ENCODE results near the gene LRP3.
"Not testable (repeated sequence)": the region's sequence is repeated elsewhere in the genome, so short reads cannot be mapped to it uniquely, and the experiment has no call there.

LRP3 gene

DNA sequence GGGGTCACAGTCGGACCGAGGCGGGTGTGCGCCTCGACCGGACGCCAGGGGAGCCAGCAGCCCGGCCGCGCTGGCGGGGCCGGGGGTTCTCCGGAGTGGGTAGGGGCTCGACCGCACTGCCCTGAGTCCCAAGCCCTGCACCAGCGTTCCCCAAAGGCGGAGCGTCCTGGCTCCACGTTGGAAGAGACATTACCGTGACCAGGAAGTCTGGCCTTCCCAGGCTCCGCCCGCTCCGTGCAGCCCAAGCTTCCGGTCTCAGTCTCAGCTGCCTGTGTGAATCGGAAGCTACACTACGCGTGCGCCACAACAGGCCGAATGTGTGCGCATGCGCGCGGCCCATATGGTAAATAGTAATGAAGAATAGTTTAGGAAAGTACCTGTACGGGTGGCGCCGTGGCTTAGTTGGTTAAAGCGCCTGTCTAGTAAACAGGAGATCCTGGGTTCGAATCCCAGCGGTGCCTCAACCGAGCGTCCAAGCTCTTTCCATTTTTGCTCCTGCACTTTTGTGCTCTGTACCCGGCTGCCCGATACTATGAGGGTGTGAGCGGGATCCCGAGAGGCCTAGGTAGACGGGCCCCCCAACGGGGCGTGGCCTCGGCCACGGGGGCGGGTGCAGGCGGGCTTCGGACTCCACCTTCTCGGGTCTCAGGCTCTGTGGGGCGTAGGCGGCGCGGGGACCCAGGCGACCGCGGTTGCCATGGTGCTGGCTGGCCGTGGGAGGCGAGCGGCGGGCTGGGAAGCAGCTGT lies 17.3 kb upstream of the LRP3 start:
- H3K4me3 ChIP-seq (ENCODE audit: low read depth, low read length) = peak overlapping the region; percentile 96
- peak overlapping the region; percentile 94 for H3K9ac ChIP-seq (ENCODE audit: low read depth, low read length)
- H3K4me1 ChIP-seq (ENCODE audit: control insufficient read depth, insufficient read depth, low read length) = peaks cover 2% of the 10 kb centered on the region
- H3K27me3 ChIP-seq (ENCODE audit: control insufficient read depth, insufficient read depth, low read length) = peaks cover 5% of the 10 kb centered on the region
- H3K36me3 ChIP-seq (ENCODE audit: control insufficient read depth, insufficient read depth, low read length) = no peaks in the 10 kb centered on the region
- H3K9me3 ChIP-seq (ENCODE audit: control insufficient read depth, insufficient read depth, low read length) = no peaks in the 10 kb centered on the region

DNA sequence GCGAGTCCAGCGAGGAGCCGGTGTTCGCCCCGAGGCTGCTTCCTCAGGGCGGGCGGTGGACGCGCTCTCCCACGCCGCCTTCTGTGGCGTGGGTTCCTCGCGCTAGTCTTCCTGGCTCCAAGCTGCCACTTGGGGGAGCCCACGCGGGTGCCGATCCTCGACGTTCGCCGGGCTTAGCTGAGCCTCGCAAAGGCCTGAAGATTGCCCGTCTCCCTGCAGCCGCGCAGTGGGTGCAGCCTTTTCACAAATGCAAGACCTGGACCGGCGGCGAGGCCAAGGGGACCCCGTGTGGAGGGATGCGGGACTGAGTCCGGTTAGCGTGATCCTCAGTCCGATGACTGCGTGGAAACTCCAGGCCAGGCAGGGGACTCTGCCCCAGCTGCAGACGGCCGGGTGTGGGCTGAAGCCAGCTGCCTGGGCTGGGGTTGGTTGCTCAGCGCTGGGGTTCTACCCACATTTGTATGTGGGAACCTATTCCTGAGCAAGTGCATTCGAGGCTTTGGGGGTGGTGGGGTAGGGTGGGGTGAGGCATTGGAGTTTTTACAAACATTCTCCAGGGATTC lies 16.6 kb upstream of the LRP3 start:
- Histone ChIP-seq H3K9ac (ENCODE audit: low read depth, low read length) (peak overlapping the region; percentile 37), H3K4me1 (ENCODE audit: control insufficient read depth, insufficient read depth, low read length) (peaks cover 2% of the 10 kb centered on the region), H3K4me3 (ENCODE audit: low read depth, low read length) (peak overlapping the region; percentile 96), H3K9me3 (ENCODE audit: control insufficient read depth, insufficient read depth, low read length) (no peaks in the 10 kb centered on the region), H3K27me3 (ENCODE audit: control insufficient read depth, insufficient read depth, low read length) (peaks cover 5% of the 10 kb centered on the region), H3K36me3 (ENCODE audit: control insufficient read depth, insufficient read depth, low read length) (no peaks in the 10 kb centered on the region)

DNA sequence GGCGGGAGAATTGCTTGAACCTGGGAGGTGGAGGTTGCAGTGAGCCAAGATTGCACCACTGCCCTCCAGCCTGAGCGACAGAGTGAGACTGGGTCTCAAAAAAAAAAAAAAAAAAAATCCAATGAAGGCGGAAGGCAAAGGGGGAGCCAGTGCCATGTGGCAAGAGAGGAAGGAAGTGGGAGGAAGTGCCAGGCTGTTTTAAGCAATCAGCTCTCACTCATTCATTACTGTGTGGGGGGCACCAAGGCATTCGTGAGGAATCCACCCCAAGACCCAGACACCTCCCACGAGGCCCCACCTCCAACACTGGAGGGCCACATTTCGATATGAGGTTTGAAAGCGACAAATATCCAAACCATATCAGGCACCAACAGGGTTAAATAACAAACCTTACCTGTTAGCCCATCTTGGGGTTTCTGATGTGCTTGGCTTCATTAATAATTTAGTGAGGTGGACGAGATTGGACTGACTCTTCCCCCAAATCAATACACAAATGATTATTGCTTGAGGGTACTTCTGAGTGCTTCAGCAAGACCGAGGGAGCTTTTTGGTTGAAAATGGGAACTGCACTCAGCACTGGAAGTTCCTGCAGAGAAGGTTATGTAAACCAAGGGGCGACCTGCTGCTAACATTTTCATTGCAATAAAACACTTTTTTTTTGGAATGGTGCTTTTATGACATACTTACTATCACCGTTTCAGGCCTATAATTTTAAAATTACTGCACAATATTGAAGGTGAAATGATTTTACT lies 7.5 kb upstream of the LRP3 start:
- H3K27me3 ChIP-seq (ENCODE audit: control insufficient read depth, insufficient read depth, low read length) = no peaks in the 10 kb centered on the region
- H3K4me1 ChIP-seq (ENCODE audit: control insufficient read depth, insufficient read depth, low read length) = peaks cover 3% of the 10 kb centered on the region
- no peaks in the 10 kb centered on the region for H3K36me3 ChIP-seq (ENCODE audit: control insufficient read depth, insufficient read depth, low read length)
- no peaks in the 10 kb centered on the region for H3K9me3 ChIP-seq (ENCODE audit: control insufficient read depth, insufficient read depth, low read length)
- no peak overlapping the region for H3K4me3 ChIP-seq (ENCODE audit: low read depth, low read length)
- H3K9ac ChIP-seq (ENCODE audit: low read depth, low read length) = no peak overlapping the region

DNA sequence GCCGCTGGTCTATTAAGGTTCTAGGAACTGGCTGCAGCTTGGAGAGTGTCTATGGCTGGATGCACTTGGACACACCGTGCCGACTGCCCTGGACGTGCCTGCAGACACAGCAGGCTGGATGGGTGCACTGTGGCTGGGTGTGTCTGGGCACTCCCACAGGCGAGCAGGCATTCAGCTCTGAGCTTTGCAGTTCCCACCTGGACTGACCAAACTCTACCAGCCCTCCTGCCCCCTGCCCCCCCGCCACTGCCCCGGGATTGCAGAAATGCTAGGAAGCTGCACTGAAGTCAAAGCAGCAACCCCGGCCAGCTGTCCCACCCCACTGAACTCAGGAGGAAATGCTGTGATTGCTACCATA lies 7.0 kb upstream of the LRP3 start:
- no peaks in the 10 kb centered on the region for H3K9me3 ChIP-seq (ENCODE audit: control insufficient read depth, insufficient read depth, low read length)
- H3K36me3 ChIP-seq (ENCODE audit: control insufficient read depth, insufficient read depth, low read length) = no peaks in the 10 kb centered on the region
- no peak overlapping the region for H3K4me3 ChIP-seq (ENCODE audit: low read depth, low read length)
- no peak overlapping the region for H3K9ac ChIP-seq (ENCODE audit: low read depth, low read length)
- peaks cover 1% of the 10 kb centered on the region for H3K27me3 ChIP-seq (ENCODE audit: control insufficient read depth, insufficient read depth, low read length)
- H3K4me1 ChIP-seq (ENCODE audit: control insufficient read depth, insufficient read depth, low read length) = peaks cover 3% of the 10 kb centered on the region

- Histone ChIP-seq H3K4me1 (ENCODE audit: control insufficient read depth, insufficient read depth, low read length) (no peaks in the 10 kb centered on the region), H3K9ac (ENCODE audit: low read depth, low read length) (no peak overlapping the region), H3K9me3 (ENCODE audit: control insufficient read depth, insufficient read depth, low read length) (no peaks in the 10 kb centered on the region), H3K36me3 (ENCODE audit: control insufficient read depth, insufficient read depth, low read length) (no peaks in the 10 kb centered on the region), H3K4me3 (ENCODE audit: low read depth, low read length) (no peak overlapping the region), H3K27me3 (ENCODE audit: control insufficient read depth, insufficient read depth, low read length) (peaks cover 17% of the 10 kb centered on the region)
Observed at GRCh38 chr19:33189453-33189852, 4.7 kb upstream of the LRP3 start.

GRCh38 chr19:33191092-33191491 lies 3.0 kb upstream of the LRP3 start:
- not testable (repeated sequence) for H3K36me3 ChIP-seq (ENCODE audit: control insufficient read depth, insufficient read depth, low read length); H3K9ac ChIP-seq (ENCODE audit: low read depth, low read length); H3K4me1 ChIP-seq (ENCODE audit: control insufficient read depth, insufficient read depth, low read length); H3K4me3 ChIP-seq (ENCODE audit: low read depth, low read length); H3K9me3 ChIP-seq (ENCODE audit: control insufficient read depth, insufficient read depth, low read length)
- H3K27me3 ChIP-seq (ENCODE audit: control insufficient read depth, insufficient read depth, low read length) = peaks cover 17% of the 10 kb centered on the region

DNA sequence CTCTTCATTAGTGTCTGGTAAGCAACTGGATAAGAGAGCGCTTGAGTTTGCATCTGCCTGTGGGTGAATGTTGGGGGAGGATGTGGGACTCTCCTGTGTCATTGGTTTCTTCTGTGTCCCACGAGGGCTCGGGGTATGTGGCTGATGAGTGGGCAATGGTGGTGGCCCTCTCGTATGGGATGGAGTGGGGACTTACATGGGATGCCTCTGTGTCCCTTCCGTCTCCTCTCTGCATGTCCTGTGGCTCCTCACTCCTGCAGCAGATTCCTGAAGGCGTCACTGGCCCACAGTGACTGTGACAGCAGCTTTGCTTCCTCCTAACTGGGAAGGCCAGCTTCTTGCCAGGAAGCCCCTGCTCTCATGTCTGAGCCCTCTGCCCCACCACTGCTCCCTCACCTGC lies 2.6 kb upstream of the LRP3 start:
- no peaks in the 10 kb centered on the region for H3K9me3 ChIP-seq (ENCODE audit: control insufficient read depth, insufficient read depth, low read length)
- H3K9ac ChIP-seq (ENCODE audit: low read depth, low read length) = no peak overlapping the region
- no peaks in the 10 kb centered on the region for H3K36me3 ChIP-seq (ENCODE audit: control insufficient read depth, insufficient read depth, low read length)
- no peaks in the 10 kb centered on the region for H3K4me1 ChIP-seq (ENCODE audit: control insufficient read depth, insufficient read depth, low read length)
- H3K27me3 ChIP-seq (ENCODE audit: control insufficient read depth, insufficient read depth, low read length) = peaks cover 17% of the 10 kb centered on the region
- H3K4me3 ChIP-seq (ENCODE audit: low read depth, low read length) = no peak overlapping the region

GRCh38 chr19:33192010-33192409 lies 2.1 kb upstream of the LRP3 start:
- Histone ChIP-seq H3K36me3 (ENCODE audit: control insufficient read depth, insufficient read depth, low read length) (no peaks in the 10 kb centered on the region), H3K27me3 (ENCODE audit: control insufficient read depth, insufficient read depth, low read length) (peaks cover 17% of the 10 kb centered on the region), H3K9ac (ENCODE audit: low read depth, low read length) (no peak overlapping the region)

GRCh38 chr19:33193269-33193864 lies 763 bp upstream of the LRP3 start:
- H3K9ac ChIP-seq (ENCODE audit: low read depth, low read length) = no peak overlapping the region

More at GRCh38 chr19:33192010-33192409, 2.1 kb upstream of the LRP3 start:
- no peaks in the 10 kb centered on the region for H3K4me1 ChIP-seq (ENCODE audit: control insufficient read depth, insufficient read depth, low read length)
- H3K9me3 ChIP-seq (ENCODE audit: control insufficient read depth, insufficient read depth, low read length) = no peaks in the 10 kb centered on the region
- no peak overlapping the region for H3K4me3 ChIP-seq (ENCODE audit: low read depth, low read length)

DNA sequence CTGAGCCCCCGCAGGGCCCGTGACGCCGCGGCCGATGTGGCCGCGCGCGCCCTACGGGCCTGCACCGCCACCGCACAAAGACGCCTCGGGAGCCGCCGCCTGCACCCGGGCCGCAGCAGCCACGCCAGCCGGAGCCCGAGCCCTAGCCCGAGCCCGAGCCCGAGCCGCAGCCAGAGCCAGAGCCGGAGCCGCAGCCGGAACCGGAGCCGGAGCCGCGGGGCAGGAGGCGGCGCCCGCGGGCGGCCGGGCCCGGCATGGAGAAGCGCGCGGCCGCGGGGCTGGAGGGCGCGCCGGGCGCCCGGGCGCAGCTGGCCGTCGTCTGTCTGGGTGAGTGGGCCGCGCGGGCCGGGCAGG lies 379 bp downstream of the LRP3 start:
- H3K9me3 ChIP-seq (ENCODE audit: control insufficient read depth, insufficient read depth, low read length) = no peaks in the 10 kb centered on the region
- peak overlapping the region; percentile 33 for H3K4me3 ChIP-seq (ENCODE audit: low read depth, low read length)
- peaks cover 17% of the 10 kb centered on the region for H3K27me3 ChIP-seq (ENCODE audit: control insufficient read depth, insufficient read depth, low read length)
- no peak overlapping the region for H3K9ac ChIP-seq (ENCODE audit: low read depth, low read length)
- no peaks in the 10 kb centered on the region for H3K36me3 ChIP-seq (ENCODE audit: control insufficient read depth, insufficient read depth, low read length)
- H3K4me1 ChIP-seq (ENCODE audit: control insufficient read depth, insufficient read depth, low read length) = no peaks in the 10 kb centered on the region

More at GRCh38 chr19:33193269-33193864, 763 bp upstream of the LRP3 start:
- Histone ChIP-seq H3K4me3 (ENCODE audit: low read depth, low read length) (peak overlapping the region; percentile 41), H3K27me3 (ENCODE audit: control insufficient read depth, insufficient read depth, low read length) (peaks cover 17% of the 10 kb centered on the region), H3K36me3 (ENCODE audit: control insufficient read depth, insufficient read depth, low read length) (no peaks in the 10 kb centered on the region), H3K4me1 (ENCODE audit: control insufficient read depth, insufficient read depth, low read length) (no peaks in the 10 kb centered on the region), H3K9me3 (ENCODE audit: control insufficient read depth, insufficient read depth, low read length) (no peaks in the 10 kb centered on the region)

- H3K9me3 ChIP-seq (ENCODE audit: control insufficient read depth, insufficient read depth, low read length) = no peaks in the 10 kb centered on the region
- no peaks in the 10 kb centered on the region for H3K36me3 ChIP-seq (ENCODE audit: control insufficient read depth, insufficient read depth, low read length)
- no peaks in the 10 kb centered on the region for H3K4me1 ChIP-seq (ENCODE audit: control insufficient read depth, insufficient read depth, low read length)
- peak overlapping the region; percentile 26 for H3K9ac ChIP-seq (ENCODE audit: low read depth, low read length)
- H3K4me3 ChIP-seq (ENCODE audit: low read depth, low read length) = peak overlapping the region; percentile 33
- H3K27me3 ChIP-seq (ENCODE audit: control insufficient read depth, insufficient read depth, low read length) = peaks cover 17% of the 10 kb centered on the region
Observed at GRCh38 chr19:33194886-33195644, 935 bp downstream of the LRP3 start.

Data from iPS-15b (cell line).